Right kidney (tissue), 1 donor: Measurements from ENCODE around the gene KLHL20.
A peak's percentile ranks its signal among the peaks of the same experiment; 100 is the strongest.
"Not testable (repeated sequence)": the region's sequence is repeated elsewhere in the genome, so short reads cannot be mapped to it uniquely, and the experiment has no call there.

Experiments used
- DNase-seq: peaks from one replicate; pipeline ENCODE4 v3.0.0-alpha.2; 2016

The KLHL20 gene

DNA sequence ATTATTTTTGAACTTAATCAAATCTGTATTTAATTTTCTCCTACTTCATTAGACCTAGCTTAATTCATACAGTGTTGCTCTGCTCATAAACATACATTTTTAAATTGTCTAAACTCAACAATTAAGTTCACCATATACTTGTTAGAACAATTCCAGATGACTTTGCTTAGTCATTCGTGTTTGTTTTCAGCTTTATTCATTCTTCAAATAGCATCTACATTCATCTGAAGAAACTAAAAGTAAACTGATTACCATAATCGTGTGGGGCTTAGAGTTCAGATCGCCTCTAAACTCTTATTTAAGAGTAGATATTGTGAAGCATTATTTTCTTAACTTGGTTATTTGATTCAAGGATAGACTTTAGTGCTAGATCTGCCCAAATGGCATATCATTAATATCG lies 34.4 kb downstream of the KLHL20 start:
- no peak for DNase-seq

DNA sequence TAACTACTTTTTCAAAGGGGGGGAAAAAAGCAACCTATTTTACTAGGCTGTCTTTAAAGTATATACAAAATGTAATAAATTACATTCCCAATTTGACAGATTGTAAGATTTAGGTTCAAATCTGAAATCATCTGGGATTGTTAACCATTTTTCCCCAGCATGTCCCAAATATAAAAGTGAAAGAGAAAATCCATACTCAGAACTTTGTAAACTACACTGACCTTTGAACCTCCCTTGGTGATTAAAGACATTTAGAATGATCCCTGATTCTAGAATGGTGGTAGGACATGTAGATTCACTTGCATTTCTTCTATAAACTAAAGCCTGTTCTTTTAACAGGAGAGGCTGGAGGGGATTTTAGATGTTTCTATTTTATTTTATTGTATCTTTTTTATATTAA lies 39.0 kb downstream of the KLHL20 start:
- no peak for DNase-seq

DNA sequence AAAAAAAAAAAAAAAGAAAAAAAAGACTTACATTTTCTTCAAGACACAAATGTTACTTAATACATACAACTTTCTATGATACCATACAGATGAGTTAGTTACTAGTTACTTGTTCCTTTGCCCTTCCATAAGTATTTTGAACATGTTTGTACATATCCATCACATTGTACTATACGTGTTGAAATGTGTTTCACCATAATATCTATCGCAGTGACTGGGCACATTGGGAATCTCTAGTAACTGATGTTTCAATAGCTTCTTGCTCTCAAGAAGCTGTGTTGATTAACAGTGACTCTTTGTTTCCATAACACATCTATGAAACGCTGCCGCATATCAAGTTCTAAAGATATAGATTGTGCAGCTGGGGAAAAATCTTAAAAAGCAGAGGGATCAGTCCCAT lies 42.9 kb downstream of the KLHL20 start:
- DNase-seq = no peak

DNA sequence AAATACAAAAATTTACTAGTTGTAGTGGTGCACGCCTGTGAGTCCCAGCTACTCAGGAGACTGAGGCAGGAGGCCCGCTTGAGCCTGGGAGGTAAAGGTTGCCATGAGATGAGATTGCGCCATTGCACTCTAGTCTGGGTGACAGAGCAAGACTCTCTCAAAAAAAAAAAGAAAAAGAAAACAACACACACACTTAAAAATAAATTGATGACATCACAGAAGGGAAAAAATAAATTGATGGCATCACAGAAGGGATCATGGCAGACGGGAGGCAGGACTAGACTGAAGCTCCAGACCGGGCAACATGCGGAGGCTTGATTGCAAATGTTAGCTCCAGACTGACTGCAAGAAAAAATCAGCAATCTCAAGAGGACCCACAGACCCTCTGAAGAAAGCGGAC lies 43.3 kb downstream of the KLHL20 start:
- no peak for DNase-seq

DNA sequence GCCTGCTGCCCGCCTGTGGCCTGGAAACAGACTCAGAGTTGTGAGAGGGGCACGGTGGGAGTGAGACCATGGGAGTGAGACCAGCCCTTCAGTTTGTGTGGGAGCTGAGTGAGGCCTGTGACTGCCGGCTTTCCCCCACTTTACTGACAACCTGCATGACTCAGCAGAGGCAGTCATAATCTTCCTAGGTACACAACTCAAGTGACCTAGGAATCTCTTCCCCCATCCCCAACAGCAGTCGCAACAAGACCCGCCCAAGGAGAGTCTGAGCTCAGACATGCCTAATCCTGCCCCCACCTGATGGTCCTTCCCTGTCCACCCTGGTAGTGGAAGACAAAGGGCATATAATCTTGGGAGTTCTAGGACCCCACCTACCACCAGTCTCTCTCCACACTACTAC lies 44.2 kb downstream of the KLHL20 start:
- DNase-seq = no peak

DNA sequence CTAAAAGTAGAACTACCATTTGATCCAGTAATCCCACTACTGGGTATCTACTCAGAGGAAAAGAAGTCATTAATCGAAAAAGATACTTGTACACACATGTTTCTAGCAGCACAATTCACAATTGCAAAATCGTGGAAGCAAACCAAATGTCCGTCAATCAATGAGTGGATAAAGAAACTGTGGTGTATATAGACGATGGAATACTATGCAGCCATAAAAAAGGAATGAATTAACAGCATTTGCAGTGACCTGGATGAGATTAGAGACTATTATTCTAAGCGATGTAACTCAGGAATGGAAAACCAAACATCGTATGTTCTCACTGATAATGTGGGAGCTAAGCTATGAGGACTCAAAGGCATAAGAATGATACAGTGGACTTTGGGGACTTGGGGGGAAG lies 49.5 kb downstream of the KLHL20 start:
- DNase-seq = not testable (repeated sequence)

DNA sequence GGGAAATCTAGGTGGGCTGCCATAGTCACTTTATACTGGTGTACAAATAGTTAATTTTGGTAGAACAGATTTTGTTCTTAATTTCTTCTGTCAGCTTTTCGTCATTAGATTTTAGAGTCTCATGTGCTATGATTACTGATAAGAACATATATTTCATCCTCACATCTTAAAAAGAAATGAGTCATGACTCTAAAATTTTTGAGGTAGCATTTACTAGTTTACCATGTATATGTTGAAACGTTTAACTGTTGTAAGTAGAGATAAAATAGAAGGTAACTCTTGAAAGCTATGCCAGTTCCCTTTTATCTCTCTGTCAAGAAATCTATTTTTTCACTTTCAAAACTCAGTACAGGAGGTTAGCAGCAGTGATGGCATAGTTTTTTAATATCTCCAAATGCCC lies 53.4 kb downstream of the KLHL20 start:
- DNase-seq = no peak

DNA sequence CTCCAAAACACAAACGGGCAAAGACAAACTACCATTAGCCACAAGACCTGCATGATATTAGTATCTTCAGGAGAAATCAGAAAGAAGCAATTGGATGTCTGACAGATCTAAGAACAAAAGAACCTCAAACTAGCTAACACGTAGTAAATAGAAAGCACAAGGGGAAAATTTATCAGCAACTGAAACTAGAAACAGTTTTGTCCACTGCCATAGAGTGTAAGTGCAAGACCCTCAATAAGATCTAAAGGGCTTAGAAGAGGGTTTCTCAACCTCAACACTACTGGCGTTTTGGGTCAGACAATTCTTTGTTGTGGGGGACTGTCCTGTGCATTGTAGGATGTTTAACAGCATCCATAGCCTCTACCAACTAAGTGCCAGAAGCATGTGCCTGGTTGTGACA lies 54.0 kb downstream of the KLHL20 start:
- no peak for DNase-seq

DNA sequence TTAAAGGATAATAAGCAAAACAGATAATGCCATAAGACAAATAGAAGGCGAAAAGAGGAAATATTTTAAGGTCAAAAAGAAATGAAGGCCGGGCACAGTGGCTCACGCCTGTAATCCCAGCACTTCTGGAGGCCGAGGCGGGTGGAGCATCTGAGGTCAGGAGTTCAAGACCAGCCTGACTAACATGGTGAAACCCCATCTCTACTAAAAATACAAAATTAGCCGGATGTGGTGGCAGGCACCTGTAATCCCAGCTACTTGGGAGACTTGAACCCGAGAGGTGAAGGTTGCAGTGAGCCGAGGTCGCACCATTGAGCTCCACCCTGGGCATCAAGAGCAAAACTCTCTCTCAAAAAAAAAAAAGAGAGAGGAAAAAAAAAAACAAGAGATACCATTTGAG lies 55.5 kb downstream of the KLHL20 start:
- not testable (repeated sequence) for DNase-seq

DNA sequence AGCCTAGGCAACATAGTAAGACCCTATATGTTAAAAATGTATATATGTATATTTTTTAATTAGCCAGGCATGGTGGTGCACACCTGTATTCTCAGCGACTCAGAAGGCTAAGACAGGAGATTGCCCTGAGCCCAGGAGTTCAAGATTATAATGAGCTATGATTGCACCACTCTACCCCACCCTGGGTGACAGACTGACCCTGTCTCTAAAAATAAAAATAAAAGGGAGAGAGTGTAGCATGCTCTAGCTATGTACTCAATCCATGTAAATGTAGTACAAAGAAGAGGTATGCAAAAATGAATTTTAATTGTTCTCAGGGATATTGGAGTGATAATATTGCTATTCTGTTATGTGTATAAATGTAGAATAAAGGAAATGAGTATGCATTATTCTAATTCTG lies 56.8 kb downstream of the KLHL20 start:
- no peak for DNase-seq

DNA sequence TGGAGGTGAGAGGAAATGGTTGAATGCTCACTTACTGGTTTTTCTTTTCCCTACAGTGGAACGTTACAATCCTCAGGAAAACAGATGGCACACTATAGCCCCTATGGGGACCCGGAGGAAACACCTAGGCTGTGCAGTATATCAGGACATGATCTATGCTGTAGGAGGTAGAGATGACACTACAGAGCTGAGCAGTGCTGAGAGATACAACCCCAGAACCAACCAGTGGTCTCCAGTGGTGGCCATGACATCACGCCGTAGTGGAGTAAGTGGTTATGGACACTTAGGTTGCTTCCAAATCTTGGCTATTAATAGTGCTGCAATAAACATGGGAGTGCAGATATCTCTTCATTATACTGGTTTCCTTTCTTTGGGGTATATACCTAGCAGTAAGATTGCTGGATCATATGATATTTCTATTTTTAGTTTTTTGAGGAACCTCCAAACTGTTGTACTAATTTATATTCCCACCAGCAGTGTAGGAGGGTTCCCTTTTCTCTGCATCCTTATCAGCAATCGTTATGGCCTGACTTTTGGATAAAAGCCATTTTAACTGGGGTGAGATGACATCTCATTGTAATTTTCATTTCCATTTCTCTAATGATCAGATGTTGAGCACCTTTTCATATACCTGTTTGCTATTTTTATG lies 60.9 kb downstream of the KLHL20 start:
- DNase-seq = no peak

DNA sequence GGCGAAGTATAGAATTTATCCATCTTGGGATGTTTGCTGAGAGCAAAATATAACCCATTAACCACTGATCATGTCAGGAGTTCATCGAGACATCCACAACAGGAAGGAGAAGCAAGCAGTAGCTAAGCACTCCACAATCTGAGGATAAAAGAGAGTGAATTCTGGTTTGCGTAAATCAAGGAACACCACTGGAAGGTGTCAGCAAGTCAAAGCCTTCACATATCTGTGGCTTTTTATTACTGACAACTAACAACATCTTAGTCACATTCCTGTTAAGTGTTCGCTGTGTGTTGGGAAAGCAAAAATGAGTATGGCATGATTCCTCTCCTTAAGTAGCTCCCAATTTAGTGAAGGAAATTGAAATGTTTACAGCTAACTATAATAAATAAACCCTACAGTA lies 65.2 kb downstream of the KLHL20 start:
- DNase-seq = no peak

DNA sequence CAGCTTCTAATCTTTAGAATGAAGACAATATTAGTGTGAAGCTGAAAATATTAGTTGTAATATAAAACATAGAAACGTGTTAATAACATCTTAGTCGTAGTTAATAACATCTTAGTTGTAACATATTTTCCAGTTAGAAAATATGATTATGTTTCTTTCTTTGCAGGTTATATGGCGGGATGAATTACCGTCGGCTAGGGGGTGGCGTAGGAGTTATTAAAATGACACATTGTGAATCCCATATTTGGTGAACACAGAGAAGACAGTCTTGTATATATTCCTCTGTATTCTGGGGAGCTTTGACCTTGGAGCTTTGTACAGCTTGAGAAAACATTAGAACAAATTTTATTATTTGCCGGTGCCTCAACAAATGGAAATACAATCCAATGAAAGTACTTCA lies 70.2 kb downstream of the KLHL20 start:
- no peak for DNase-seq

DNA sequence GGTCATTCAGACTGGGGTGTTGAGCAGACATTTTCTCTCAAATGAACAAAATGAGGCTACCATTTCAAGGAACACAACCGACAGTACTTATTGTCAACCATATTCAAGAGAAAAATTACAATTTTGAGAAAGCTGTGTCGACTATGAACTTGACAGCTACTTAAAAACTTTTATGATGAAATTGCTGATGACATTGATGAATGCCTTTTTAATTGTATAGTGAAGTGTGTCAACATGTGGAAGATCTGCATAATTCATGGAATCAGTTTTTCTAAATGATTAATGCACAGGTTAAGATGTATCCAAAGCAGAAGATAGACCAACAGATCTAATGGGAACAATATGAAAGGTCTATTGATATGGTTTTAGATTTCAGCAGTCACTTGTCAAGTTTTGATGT lies 75.1 kb downstream of the KLHL20 start:
- no peak for DNase-seq

DNA sequence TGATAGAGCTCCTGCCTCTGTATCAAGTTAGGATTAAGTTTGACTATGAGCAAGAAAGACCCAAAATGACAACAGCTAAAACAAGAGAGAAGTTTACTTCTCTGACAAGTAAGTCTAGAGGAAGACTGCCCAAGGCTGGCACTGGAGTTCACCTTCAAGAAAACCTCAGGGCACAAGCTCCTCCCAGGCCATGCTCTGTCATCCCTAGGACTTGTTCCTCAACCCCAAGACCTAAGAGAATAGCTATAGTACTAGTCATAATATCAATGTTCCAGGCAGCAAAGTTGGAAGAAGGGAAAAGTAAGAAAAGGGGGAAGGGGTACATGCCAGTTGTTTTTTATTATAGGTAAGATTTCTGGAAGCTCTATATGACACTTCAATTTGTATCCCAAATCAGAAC lies 83.3 kb downstream of the KLHL20 start:
- DNase-seq = no peak

DNA sequence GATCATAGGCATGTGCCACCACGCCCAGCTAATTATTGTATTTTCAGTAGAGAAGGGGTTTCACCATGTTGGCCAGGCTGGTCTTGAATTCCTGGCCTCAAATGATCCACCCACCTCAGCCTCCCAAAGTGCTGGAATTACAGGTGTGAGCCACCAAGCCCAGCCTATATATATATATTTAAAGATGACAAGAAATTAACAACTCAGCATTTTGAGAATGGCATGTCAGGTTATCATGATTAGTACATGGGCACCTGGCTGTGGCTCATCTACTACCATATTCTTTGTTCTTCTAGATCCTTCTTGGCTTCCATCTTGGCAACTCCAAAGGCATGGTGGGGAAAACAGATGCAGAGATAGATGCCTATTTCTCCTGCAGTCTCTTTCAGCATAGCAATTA lies 85.2 kb downstream of the KLHL20 start:
- not testable (repeated sequence) for DNase-seq

DNA sequence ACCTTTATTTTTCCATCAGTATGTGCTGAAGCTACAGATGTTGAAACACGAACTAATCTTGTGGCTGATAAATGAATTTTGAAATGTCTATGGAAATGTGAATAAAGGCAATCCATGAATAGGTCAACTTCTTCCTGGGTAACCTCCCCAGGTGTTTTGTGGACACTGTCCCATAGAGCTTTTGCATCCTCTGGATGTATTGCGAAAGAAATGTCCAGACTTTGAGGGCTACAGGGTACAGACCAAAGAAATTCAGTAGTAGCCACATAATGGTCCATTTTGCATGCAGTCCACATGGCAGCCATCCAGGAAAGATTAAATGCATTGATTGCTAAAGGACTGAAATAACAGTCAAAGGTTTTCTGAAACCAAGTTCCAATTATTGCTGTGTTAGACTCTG lies 88.2 kb downstream of the KLHL20 start:
- no peak for DNase-seq

DNA sequence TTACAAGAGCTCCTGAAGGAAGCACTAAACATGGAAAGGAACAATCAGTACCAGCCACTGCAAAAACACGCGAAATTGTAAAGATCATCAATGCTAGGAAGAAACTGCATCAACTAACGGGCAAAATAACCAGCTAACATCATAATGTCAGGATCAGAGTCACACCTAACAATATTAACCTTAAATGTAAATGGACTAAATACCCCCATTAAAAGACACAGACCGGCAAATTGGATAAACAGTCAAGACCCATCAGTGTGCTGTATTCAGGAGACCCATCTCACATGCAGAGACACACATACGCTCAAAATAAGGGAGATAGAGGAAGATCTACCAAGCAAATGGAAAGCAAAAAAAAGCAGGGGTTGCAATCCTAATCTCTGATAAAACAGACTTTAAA lies 98.9 kb downstream of the KLHL20 start:
- DNase-seq = not testable (repeated sequence)

DNA sequence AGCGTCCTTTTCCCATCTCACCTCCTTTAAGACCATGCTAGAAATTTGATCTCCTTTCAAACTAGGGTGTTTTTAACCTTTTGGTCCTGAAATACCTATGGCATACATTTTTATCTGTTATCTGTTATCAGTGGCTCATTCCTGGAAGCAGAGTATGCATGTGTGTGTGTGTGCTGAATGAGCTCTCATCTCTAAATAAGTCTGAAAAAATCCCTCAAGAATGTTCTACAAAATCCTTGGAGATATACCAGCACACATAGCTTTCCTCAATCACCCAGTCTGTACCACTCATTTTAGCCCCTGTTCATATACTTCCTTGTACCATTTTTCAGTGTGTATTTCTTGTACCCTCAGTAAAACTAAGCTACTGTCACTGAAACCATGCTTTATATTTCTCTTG lies 103.7 kb downstream of the KLHL20 start:
- no peak for DNase-seq

DNA sequence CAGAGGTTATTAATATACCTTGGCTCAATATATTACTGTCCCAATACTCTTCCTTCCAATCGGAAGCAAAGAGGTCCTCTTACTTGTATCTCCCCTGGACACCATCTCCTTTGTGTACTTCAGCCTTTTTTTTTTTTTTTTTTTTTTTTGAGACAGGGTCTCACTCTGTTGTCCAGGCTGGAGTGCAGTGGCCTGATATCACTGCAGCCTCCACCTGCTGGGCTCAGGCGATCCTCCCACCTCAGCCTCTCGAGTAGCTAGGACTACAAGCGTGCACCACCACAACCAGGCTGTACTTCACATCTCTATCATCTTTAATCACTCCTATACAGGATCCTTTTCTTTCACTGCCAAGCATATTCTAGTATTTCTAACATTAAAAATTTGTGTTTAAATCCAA lies 106.9 kb downstream of the KLHL20 start:
- DNase-seq = no peak

DNA sequence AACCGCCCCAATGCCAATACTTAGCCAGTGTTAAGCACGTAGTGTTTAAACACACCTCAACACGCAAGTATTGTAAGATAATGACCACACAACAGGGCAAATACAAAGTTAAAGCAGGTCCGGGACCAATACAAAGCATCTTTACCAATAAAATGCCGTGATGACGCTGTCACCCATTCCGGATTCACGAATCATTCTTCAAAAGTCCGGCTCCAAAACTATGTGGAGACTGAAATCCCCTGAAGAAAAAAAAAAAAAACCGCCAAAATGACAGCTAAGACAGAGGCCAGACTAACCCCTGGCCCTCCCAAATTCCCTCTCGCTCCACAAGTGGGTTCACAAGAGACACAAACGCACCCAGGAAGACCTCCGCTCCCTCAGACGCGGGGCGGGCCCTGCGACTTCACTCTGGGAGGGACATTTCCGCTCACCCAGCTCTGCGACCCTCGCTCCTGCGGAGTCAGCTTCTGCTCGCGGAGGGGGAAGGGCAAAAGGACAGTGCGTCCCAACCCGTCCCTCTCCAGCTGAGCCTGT lies 109.1 kb downstream of the KLHL20 start:
- peak; percentile 1 for DNase-seq

DNA sequence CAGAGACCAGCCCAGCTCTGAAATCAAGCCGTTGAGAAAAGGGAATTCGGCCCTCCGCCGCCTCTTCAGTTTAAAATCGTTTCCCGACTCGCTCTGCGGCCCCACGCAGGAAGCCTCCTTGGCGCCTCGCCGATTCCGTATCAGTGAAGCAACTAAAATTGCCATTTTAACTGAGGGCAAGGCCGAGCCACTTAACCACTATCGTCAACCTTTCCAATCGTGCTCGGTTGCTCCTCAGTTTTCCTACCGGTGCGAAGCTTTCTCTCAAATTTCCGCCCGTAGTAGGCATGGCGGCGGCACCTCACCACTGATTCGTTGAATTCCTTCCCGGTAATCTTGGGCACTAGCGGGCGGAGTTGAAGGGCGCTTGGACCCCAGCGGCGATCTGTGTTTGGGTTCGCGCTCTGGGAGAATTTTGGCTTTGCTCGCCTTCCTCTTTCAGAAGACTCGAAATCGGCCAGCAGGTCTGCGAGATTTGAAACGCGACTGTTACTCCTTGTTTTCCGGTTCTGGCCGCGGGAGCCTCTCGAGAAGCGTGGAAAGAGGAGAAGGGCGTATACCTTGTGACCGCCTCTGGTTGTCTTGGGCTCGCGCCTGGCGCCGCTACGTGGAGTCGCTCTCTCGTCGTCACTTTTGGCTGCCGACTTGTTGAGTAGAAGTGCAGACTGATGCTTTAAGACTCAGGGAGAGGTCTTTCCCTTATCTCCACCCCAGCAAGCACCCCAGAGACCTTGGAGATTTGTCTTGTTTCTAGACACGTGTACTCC lies 109.7 kb downstream of the KLHL20 start, which contains the start of the genes CENPL and DARS2:
CENPL (minus strand) TSS at position 569 of the 767 bp plus-strand sequence. CDS start 13,584 bp downstream, outside the sequence.
DARS2 (plus strand) TSS at position 359 of the 767 bp plus-strand sequence. CDS start 557 bp downstream, outside the sequence.
- DNase-seq = peak; percentile 98

DNA sequence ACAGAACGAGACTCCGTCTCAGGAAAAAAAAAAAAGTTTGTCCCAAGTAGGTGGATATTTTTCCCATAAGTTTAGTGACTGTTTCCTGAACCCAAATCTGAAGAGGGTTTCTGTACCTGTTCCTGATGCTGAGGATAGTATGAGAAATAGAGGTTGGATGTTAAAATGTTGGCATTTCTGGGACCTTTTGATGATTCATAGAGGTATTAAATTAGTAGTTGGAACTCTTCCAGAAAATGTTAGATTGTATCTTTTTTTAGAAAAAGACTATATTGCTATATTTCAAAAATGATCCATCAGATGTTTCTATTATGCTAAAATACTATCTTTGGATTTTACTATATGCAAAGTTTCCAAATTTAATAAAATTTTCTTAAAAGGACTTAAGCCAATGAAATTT lies 112.8 kb downstream of the KLHL20 start:
- no peak for DNase-seq

DNA sequence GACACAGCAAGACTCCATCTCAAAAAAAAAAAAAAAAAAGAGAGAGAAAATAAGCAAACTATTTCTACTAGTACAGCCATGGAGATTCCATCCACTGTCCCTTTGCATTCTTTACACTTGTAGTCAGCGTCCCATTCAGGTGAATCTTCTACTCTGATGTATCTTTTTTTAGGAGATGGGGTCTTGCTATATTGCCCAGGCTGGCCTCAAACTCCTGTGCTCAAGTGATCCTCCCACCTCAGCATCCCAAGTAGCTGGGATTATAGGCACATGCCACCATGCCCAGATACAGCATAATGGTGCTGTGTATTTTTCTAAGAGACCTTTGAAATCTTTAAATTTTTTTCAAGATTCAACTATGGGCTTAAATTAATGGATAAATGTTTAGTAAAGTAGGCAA lies 118.0 kb downstream of the KLHL20 start:
- DNase-seq = no peak
